Pons (tissue), 1 donor: ENCODE results near the gene MAN2A1.
A peak's percentile ranks its signal among the peaks of the same experiment; 100 is the strongest.
"Not testable (repeated sequence)": the region's sequence is repeated elsewhere in the genome, so short reads cannot be mapped to it uniquely, and the experiment has no call there.

Experiments
- DNase-seq: peaks from one replicate; pipeline ENCODE4 v3.0.0-alpha.2; 2016; ENCODE audit warnings: low spot score

MAN2A1 gene

DNA sequence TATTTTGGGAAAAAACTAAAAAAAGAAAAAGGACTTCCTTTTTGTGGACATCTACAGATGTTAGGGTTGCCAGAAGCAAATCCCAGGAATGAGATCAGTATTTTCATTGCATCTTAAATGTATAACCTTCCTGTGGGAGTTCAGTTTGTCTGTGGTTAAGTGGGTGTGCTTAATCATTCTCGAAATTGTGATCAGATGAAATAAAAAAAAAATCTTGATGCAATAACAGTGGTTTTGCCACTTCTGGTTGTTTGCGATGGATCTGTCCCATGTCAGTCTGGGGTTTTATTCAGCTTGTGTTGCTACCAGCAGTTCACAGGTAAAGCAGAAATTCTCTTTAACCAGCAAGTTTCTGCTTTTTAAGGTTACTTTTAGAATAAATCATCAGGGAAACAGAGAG is 179.0 kb downstream of the MAN2A1 start:
- DNase-seq, result no peak

DNA sequence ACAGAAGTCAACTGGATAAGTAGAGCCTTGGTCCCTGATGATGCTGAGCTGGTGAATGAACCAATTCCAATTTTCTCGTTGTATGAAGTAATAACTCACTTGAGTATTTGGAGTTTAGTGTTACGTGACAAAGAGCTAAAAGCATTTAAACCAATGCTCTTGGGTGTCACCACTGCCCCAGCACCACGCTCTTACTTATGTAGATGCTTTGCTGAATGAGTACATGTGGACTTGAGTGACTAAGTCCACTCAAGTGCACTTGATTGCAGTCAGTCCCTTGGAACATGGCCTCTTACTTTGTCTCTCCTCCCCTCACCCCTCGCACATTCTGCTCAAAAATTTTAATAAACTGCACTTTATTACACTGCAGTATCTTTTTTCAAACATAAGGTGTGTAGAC is 184.0 kb downstream of the MAN2A1 start:
- no peak for DNase-seq

DNA sequence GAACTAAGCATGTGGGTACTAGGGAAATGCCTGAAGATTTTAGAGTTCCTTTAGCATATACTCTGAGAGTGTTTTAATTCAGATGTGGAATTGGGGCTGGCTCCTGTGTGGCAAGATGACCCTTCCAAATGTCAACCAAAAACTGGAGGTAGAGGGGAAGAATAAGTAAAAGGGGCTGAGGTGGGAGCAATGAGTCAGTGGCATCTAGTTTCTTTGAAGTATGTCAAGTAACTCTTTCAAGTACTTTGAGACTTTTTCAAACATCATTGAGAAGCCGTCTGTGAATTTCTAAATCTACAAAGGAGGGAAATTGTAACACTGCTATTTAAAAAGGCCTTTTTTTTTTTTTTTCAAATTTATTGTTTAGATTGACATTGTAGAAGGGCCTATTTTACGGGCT is 184.4 kb downstream of the MAN2A1 start:
- DNase-seq, result no peak

GRCh38 chr5:109876030-109876725 is 186.5 kb downstream of the MAN2A1 start:
- DNase-seq, result no peak

- no peak for DNase-seq
These were observed 187.4 kb downstream of the MAN2A1 start for GRCh38 chr5:109876941-109877669.

- DNase-seq, result no peak
These were observed 187.9 kb downstream of the MAN2A1 start for GRCh38 chr5:109877670-109878045.

DNA sequence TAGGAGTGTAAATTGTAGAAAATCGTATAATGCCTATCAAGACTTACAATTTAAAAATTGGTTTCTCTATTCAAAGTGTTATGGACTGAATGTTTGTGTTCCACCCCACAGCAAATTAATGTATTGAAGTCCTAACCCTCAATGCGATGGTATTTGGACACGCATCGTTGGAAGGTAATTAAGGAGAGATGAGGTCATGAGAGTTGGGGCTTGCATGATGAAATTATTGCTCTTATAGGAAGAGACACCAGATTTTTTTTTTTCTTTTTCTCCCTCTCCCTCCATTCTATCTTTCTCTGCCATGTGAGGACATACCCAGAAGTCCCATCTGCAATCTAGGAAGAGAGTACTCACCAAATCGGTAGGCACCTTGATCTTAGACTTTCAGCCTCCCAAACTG is 189.2 kb downstream of the MAN2A1 start:
- DNase-seq, result no peak

- DNase-seq, result no peak
These were observed 191.4 kb downstream of the MAN2A1 start for GRCh38 chr5:109880907-109881685.

- no peak for DNase-seq
These were observed 192.8 kb downstream of the MAN2A1 start for GRCh38 chr5:109882546-109882945.

DNA sequence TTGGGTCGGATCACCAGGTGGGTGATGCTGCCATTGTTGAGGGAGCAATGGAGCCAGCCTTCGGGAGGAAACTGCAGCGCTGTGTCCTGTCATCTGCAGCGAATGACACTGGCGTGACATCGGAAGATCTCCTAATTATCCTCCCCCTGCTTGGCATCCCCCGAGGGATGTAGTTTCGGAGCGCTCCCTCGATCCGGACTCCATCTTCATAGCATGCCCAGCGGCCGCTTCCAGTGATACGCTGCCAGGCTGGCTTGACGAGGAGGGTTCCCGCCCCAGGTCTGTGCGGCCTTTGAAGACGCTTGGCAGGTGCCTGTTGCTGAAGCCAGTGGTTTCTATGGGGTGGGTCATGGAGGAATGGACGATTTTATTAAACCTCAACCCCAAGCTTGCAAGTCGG is 194.9 kb downstream of the MAN2A1 start:
- DNase-seq, result no peak

DNA sequence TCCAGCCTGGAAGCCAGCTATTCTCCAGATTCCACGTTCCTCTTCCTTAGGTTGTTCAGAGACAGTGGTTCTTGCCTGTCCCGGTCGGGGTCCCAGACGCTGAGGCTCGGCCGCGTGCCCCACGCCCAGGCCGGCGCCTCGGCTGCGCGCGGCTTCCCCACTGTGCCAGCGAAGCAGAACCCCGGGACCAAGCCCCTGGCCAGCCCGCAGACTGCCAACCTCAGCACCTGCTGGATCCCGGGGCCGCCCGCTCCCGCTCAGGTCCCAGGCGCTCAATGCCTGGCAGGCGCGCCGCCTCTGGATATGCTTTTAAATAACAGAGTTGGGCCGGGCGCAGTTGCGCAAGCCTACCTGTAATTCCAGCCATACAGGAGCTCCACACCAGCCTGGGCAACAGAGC is 195.5 kb downstream of the MAN2A1 start:
- DNase-seq, result no peak

DNA sequence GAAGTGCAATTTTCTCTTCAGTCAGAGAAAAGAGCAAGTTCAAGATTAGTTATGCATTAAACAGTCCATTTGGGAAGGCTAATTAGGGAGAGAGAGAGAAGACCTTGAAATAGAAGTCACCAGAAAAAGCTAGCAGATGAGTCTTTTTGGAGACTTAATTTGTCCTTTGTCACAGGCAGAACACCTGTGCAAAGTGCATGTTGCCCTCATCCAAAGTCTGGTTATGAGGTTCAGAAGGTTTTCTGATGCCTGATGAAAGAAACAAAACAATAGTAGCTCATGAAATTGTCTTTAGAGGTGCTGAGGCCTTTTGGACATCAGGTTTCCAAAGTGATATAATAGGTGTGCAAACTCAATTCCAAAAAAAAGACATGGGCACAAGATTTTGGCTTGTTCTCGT is 199.3 kb downstream of the MAN2A1 start:
- no peak for DNase-seq

GRCh38 chr5:109893271-109893670 is 203.5 kb downstream of the MAN2A1 start:
- DNase-seq, result not testable (repeated sequence)

GRCh38 chr5:109898269-109899162 is 208.8 kb downstream of the MAN2A1 start:
- DNase-seq, result no peak

GRCh38 chr5:109899163-109899535 is 209.4 kb downstream of the MAN2A1 start:
- no peak for DNase-seq

GRCh38 chr5:109900461-109900860 is 210.7 kb downstream of the MAN2A1 start:
- DNase-seq, result no peak

- no peak for DNase-seq
These were observed 211.3 kb downstream of the MAN2A1 start for GRCh38 chr5:109900911-109901627.

- no peak for DNase-seq
These were observed 211.9 kb downstream of the MAN2A1 start for GRCh38 chr5:109901628-109901981.

GRCh38 chr5:109903061-109903460 is 213.3 kb downstream of the MAN2A1 start:
- peak; percentile 45 for DNase-seq

GRCh38 chr5:109905906-109906305 is 216.2 kb downstream of the MAN2A1 start:
- DNase-seq, result peak; percentile 25

- DNase-seq, result no peak
These were observed 217.5 kb downstream of the MAN2A1 start for GRCh38 chr5:109907189-109907588.
